Measurements from ENCODE around the gene SLC39A11. TPM values are rescaled to one million over a fixed set of nuclear protein-coding genes. Genes with fewer than 3 reads are reported as not detected.

SLC39A11 gene
- total RNA-seq, 1 experiment from 2014 or later, result 18.9 TPM

- no peak for TF ChIP-seq ZNF263 (CRISPR knock-in tag; IDR thresholded peaks at IDR 0.05; ENCODE audit: low read depth)
- TF ChIP-seq ATF1 (CRISPR knock-in tag; IDR thresholded peaks at IDR 0.05), result no peak
- TF ChIP-seq OVOL2 (CRISPR knock-in tag; IDR thresholded peaks at IDR 0.05; ENCODE audit: borderline replicate concordance), result no peak
- no peak for TF ChIP-seq GABPB1 (CRISPR knock-in tag; IDR thresholded peaks at IDR 0.05)
- TF ChIP-seq SMAD3 (CRISPR knock-in tag; IDR thresholded peaks at IDR 0.05; ENCODE audit: borderline replicate concordance), result no peak
- no peak for TF ChIP-seq SOX15 (CRISPR knock-in tag; IDR thresholded peaks at IDR 0.05)
- TF ChIP-seq FOXP1 (CRISPR knock-in tag; IDR thresholded peaks at IDR 0.05; ENCODE audit: borderline replicate concordance), result no peak
- TF ChIP-seq, protein P1, sequence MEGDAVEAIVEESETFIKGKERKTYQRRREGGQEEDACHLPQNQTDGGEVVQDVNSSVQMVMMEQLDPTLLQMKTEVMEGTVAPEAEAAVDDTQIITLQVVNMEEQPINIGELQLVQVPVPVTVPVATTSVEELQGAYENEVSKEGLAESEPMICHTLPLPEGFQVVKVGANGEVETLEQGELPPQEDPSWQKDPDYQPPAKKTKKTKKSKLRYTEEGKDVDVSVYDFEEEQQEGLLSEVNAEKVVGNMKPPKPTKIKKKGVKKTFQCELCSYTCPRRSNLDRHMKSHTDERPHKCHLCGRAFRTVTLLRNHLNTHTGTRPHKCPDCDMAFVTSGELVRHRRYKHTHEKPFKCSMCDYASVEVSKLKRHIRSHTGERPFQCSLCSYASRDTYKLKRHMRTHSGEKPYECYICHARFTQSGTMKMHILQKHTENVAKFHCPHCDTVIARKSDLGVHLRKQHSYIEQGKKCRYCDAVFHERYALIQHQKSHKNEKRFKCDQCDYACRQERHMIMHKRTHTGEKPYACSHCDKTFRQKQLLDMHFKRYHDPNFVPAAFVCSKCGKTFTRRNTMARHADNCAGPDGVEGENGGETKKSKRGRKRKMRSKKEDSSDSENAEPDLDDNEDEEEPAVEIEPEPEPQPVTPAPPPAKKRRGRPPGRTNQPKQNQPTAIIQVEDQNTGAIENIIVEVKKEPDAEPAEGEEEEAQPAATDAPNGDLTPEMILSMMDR (IDR thresholded peaks at IDR 0.05), result no peak
- TF ChIP-seq ZSCAN18 (CRISPR knock-in tag; IDR thresholded peaks at IDR 0.05), result no peak
- TF ChIP-seq ZNF232 (CRISPR knock-in tag; IDR thresholded peaks at IDR 0.05), result no peak
- TF ChIP-seq, protein P2, sequence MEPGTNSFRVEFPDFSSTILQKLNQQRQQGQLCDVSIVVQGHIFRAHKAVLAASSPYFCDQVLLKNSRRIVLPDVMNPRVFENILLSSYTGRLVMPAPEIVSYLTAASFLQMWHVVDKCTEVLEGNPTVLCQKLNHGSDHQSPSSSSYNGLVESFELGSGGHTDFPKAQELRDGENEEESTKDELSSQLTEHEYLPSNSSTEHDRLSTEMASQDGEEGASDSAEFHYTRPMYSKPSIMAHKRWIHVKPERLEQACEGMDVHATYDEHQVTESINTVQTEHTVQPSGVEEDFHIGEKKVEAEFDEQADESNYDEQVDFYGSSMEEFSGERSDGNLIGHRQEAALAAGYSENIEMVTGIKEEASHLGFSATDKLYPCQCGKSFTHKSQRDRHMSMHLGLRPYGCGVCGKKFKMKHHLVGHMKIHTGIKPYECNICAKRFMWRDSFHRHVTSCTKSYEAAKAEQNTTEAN (CRISPR knock-in tag; IDR thresholded peaks at IDR 0.05), result no peak
- TF ChIP-seq GTF2I (CRISPR knock-in tag; conservative IDR thresholded peaks at IDR 0.05), result no peak
- TF ChIP-seq ATF6 (CRISPR knock-in tag; IDR thresholded peaks at IDR 0.05), result no peak
- no peak for TF ChIP-seq ZNF423 (CRISPR knock-in tag; IDR thresholded peaks at IDR 0.05)
- no peak for TF ChIP-seq ARID4B (CRISPR knock-in tag; IDR thresholded peaks at IDR 0.05; ENCODE audit: borderline replicate concordance)
- TF ChIP-seq, protein P3, sequence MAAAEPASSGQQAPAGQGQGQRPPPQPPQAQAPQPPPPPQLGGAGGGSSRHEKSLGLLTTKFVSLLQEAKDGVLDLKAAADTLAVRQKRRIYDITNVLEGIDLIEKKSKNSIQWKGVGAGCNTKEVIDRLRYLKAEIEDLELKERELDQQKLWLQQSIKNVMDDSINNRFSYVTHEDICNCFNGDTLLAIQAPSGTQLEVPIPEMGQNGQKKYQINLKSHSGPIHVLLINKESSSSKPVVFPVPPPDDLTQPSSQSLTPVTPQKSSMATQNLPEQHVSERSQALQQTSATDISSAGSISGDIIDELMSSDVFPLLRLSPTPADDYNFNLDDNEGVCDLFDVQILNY (CRISPR knock-in tag; IDR thresholded peaks at IDR 0.05), result no peak
- no peak for TF ChIP-seq NFATC4 (CRISPR knock-in tag; IDR thresholded peaks at IDR 0.05)
- no peak for TF ChIP-seq TP53 (CRISPR knock-in tag; IDR thresholded peaks at IDR 0.05)
- no peaks in the 10 kb centered on the region for H3K27me3 Mint-ChIP-seq (ENCODE audit: low read depth)
- H3K36me3 Mint-ChIP-seq, result 0 out of 2 replicates have a peak, but pooled peaks cover 3% of the 10 kb centered on the region
- no peaks in the 10 kb centered on the region for H3K9me3 Mint-ChIP-seq
- peaks cover 3% of the 10 kb centered on the region; the same call in 1 of the 2 replicates for H3K4me1 Mint-ChIP-seq
- no peak overlapping the region for H3K27ac Mint-ChIP-seq
- ChIA-PET CTCF (no interaction called here), POLR2A (no interaction called here)
- no peak for ATAC-seq
- H3K4me3 Mint-ChIP-seq, result no peak overlapping the region
- no peak for DNase-seq (ENCODE audit: low spot score)
Measured at GRCh38 chr17:73028299-73028755, 64.2 kb downstream of the SLC39A11 start.
